ENCODE data around the gene PCBP1. TPM values are rescaled to one million over a fixed set of nuclear protein-coding genes. Genes with fewer than 3 reads are reported as not detected.

The PCBP1 gene
- total and polyA plus RNA-seq, 2 experiments from 2014 or later = 212 to 393 TPM

DNA sequence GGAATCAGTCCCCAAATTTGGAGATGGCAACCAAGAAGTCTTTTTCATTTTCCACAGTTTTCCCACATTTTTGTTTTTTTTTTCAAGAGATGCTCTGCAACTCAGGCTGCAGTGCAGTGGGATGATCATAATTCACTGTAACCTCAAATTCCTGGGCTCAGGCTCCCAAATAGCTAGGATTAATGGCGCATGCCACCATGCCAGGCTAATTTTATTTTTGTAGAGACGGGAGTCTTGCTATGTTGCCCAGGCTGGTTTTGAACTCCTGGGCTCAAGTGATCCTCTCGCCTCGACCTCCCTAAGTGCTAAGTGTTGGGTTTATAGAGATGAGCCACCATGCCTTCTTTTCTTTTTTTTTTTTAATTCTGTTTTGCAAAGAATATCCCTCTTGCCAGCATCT is 35.2 kb downstream of the PCBP1 start:
- no peaks in the 10 kb centered on the region for H3K36me3 ChIP-seq (ENCODE audit: insufficient read depth)
- H3K9me3 Mint-ChIP-seq = peaks cover 4% of the 10 kb centered on the region; the same call in 2 of the 3 replicates
- H3K27ac Mint-ChIP-seq = peak overlapping the region; percentile 99; the same call in 1 of the 2 replicates
- peaks cover 16% of the 10 kb centered on the region for H3F3A ChIP-seq (replicated peaks; ENCODE audit: low read depth)
- no peak overlapping the region for H2AFZ ChIP-seq
- no peak for ATAC-seq
- no peak for DNase-seq (ENCODE audit: low spot score)
- H4K20me1 ChIP-seq (replicated peaks; ENCODE audit: insufficient read depth) = no peaks in the 10 kb centered on the region
- H3K4me3 ChIP-seq = no peak overlapping the region
- peak overlapping the region; percentile 59 for H3K4me2 ChIP-seq
- H3K4me1 ChIP-seq (ENCODE audit: insufficient read depth) = peaks cover 31% of the 10 kb centered on the region
- no peaks in the 10 kb centered on the region for H3K36me3 Mint-ChIP-seq (ENCODE audit: low read depth)
- H3K27me3 ChIP-seq (ENCODE audit: insufficient read depth) = no peaks in the 10 kb centered on the region
- H3K4me3 Mint-ChIP-seq = no peak overlapping the region; the same call in 2 of the 3 replicates
- H3K79me2 ChIP-seq (replicated peaks; ENCODE audit: insufficient read depth) = no peaks in the 10 kb centered on the region
- H3K27me3 Mint-ChIP-seq (ENCODE audit: insufficient read depth, low read depth, poor library complexity) = peaks cover 20% of the 10 kb centered on the region
- H3K4me1 Mint-ChIP-seq = peaks cover 41% of the 10 kb centered on the region
- peak overlapping the region; percentile 100 for H3K27ac ChIP-seq (ENCODE audit: low read depth)
- TF ChIP-seq, protein P1, sequence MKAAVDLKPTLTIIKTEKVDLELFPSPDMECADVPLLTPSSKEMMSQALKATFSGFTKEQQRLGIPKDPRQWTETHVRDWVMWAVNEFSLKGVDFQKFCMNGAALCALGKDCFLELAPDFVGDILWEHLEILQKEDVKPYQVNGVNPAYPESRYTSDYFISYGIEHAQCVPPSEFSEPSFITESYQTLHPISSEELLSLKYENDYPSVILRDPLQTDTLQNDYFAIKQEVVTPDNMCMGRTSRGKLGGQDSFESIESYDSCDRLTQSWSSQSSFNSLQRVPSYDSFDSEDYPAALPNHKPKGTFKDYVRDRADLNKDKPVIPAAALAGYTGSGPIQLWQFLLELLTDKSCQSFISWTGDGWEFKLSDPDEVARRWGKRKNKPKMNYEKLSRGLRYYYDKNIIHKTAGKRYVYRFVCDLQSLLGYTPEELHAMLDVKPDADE (IDR thresholded peaks at IDR 0.05) = no peak
- TF ChIP-seq EZH2phosphoT487 (IDR thresholded peaks at IDR 0.05; ENCODE audit: unreplicated experiment) = no peak
- no peak for TF ChIP-seq ZNF114 (CRISPR knock-in tag; IDR thresholded peaks at IDR 0.05)
- no peak for TF ChIP-seq ZNF331 (CRISPR knock-in tag; IDR thresholded peaks at IDR 0.05; ENCODE audit: low read depth)
- TF ChIP-seq, protein P2, sequence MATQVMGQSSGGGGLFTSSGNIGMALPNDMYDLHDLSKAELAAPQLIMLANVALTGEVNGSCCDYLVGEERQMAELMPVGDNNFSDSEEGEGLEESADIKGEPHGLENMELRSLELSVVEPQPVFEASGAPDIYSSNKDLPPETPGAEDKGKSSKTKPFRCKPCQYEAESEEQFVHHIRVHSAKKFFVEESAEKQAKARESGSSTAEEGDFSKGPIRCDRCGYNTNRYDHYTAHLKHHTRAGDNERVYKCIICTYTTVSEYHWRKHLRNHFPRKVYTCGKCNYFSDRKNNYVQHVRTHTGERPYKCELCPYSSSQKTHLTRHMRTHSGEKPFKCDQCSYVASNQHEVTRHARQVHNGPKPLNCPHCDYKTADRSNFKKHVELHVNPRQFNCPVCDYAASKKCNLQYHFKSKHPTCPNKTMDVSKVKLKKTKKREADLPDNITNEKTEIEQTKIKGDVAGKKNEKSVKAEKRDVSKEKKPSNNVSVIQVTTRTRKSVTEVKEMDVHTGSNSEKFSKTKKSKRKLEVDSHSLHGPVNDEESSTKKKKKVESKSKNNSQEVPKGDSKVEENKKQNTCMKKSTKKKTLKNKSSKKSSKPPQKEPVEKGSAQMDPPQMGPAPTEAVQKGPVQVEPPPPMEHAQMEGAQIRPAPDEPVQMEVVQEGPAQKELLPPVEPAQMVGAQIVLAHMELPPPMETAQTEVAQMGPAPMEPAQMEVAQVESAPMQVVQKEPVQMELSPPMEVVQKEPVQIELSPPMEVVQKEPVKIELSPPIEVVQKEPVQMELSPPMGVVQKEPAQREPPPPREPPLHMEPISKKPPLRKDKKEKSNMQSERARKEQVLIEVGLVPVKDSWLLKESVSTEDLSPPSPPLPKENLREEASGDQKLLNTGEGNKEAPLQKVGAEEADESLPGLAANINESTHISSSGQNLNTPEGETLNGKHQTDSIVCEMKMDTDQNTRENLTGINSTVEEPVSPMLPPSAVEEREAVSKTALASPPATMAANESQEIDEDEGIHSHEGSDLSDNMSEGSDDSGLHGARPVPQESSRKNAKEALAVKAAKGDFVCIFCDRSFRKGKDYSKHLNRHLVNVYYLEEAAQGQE (IDR thresholded peaks at IDR 0.05; ENCODE audit: unreplicated experiment) = no peak
- no peak for TF ChIP-seq POLR2AphosphoS5 (IDR thresholded peaks at IDR 0.05; ENCODE audit: low read depth)
- TF ChIP-seq STAT1 (IDR thresholded peaks at IDR 0.05; ENCODE audit: unreplicated experiment) = no peak
- no peak for TF ChIP-seq NANOG (IDR thresholded peaks at IDR 0.05; ENCODE audit: borderline replicate concordance)
- TF ChIP-seq, protein P3, sequence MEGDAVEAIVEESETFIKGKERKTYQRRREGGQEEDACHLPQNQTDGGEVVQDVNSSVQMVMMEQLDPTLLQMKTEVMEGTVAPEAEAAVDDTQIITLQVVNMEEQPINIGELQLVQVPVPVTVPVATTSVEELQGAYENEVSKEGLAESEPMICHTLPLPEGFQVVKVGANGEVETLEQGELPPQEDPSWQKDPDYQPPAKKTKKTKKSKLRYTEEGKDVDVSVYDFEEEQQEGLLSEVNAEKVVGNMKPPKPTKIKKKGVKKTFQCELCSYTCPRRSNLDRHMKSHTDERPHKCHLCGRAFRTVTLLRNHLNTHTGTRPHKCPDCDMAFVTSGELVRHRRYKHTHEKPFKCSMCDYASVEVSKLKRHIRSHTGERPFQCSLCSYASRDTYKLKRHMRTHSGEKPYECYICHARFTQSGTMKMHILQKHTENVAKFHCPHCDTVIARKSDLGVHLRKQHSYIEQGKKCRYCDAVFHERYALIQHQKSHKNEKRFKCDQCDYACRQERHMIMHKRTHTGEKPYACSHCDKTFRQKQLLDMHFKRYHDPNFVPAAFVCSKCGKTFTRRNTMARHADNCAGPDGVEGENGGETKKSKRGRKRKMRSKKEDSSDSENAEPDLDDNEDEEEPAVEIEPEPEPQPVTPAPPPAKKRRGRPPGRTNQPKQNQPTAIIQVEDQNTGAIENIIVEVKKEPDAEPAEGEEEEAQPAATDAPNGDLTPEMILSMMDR (conservative IDR thresholded peaks at IDR 0.05; ENCODE audit: low read depth in 2 of 2) = no peak
- no peak for TF ChIP-seq EZH2 (IDR thresholded peaks at IDR 0.05; ENCODE audit: low read depth, unreplicated experiment)
- no peak for TF ChIP-seq CREB1 (CRISPR knock-in tag; IDR thresholded peaks at IDR 0.05; ENCODE audit: low read depth)
- TF ChIP-seq JUNB (IDR thresholded peaks at IDR 0.05; ENCODE audit: unreplicated experiment) = no peak
- no peaks in the 10 kb centered on the region for H3K9me2 ChIP-seq (ENCODE audit: insufficient read depth)
